Neuronal stem cell (in vitro differentiated cells): ENCODE measurements around the gene RPE65. TPM values are rescaled to one million over a fixed set of nuclear protein-coding genes. Genes with fewer than 3 reads are reported as not detected.

ENCODE experiments used
- DNase-seq: peaks from one replicate; pipeline ENCODE4 v3.0.0-alpha.2; 2013; ENCODE audit warnings: low spot score
- H2AFZ ChIP-seq: one replicate; pipeline ENCODE4 v1.6.1; 2013; ENCODE audit warnings: mild to moderate bottlenecking, low read length, inconsistent platforms
- H2AK5ac ChIP-seq: 2 replicates; pipeline ENCODE4 v1.6.1; 2013; ENCODE audit warnings: low read depth, mild to moderate bottlenecking, inconsistent platforms, low read length, moderate library complexity, mixed read lengths
- H2BK120ac ChIP-seq: 2 replicates; pipeline ENCODE4 v1.6.1; 2013; ENCODE audit warnings: low read depth, mild to moderate bottlenecking, inconsistent platforms, low read length, moderate library complexity, mixed read lengths
- H2BK12ac ChIP-seq: one replicate; pipeline ENCODE4 v1.6.1; 2013; ENCODE audit warnings: low read length, inconsistent platforms
- H2BK15ac ChIP-seq: 2 replicates; pipeline ENCODE4 v1.6.1; 2013; ENCODE audit warnings: mild to moderate bottlenecking, low read length, inconsistent platforms, mixed read lengths
- H2BK5ac ChIP-seq: one replicate; pipeline ENCODE4 v1.6.1; 2013; ENCODE audit warnings: inconsistent platforms, mild to moderate bottlenecking, low read length, moderate library complexity
- H3K14ac ChIP-seq: one replicate; pipeline ENCODE4 v1.6.1; 2013; ENCODE audit warnings: low read length, inconsistent platforms
- H3K18ac ChIP-seq: 2 replicates; pipeline ENCODE4 v1.6.1; 2013; ENCODE audit warnings: low read length, inconsistent platforms
- H3K23ac ChIP-seq: 2 replicates; pipeline ENCODE4 v1.6.1; 2013; ENCODE audit warnings: low read depth, mild to moderate bottlenecking, mixed read lengths, low read length, inconsistent platforms; ENCODE audit not compliant: poor library complexity
- H3K27ac ChIP-seq: replicated peaks from 3 replicates; pipeline ENCODE4 v1.5.1; 2013; ENCODE audit warnings: low read length, inconsistent platforms
- H3K27me3 ChIP-seq, 3 experiments: 2 replicates each; pipeline ENCODE4 v1.6.1; 2013; ENCODE audit warnings: low read length in 3 of 3, mild to moderate bottlenecking in 2 of 3, inconsistent platforms in 1 of 3, low read depth in 1 of 3, mixed read lengths in 1 of 3, moderate library complexity in 1 of 3; ENCODE audit not compliant: control insufficient read depth in 3 of 3, insufficient read depth in 3 of 3
- H3K36me3 ChIP-seq, 2 donors: replicated peaks in 1 of 2; 2 replicates each; pipeline ENCODE4 v1.6.1; 2013; ENCODE audit warnings: low read length in 2 of 2; ENCODE audit not compliant: control insufficient read depth in 2 of 2, insufficient read depth in 2 of 2
- H3K4ac ChIP-seq: 2 replicates; pipeline ENCODE4 v1.6.1; 2013; ENCODE audit warnings: inconsistent platforms, mild to moderate bottlenecking, low read length, moderate library complexity
- H3K4me1 ChIP-seq, 2 donors: 1 replicate in 1 of 2; 2 replicates in 1 of 2; pipeline ENCODE4 v1.6.1; 2013; ENCODE audit warnings: low read length in 2 of 2, low read depth in 1 of 2; ENCODE audit not compliant: control insufficient read depth in 2 of 2, insufficient read depth in 1 of 2
- H3K4me2 ChIP-seq: one replicate; pipeline ENCODE4 v1.6.1; 2013; ENCODE audit warnings: mild to moderate bottlenecking, low read length, inconsistent platforms; ENCODE audit not compliant: insufficient read depth, poor library complexity, severe bottlenecking
- H3K4me3 ChIP-seq, 2 donors: 2 replicates each; pipeline ENCODE4 v1.5.1; 2013; ENCODE audit warnings: low read length in 2 of 2, mild to moderate bottlenecking in 2 of 2, inconsistent platforms in 1 of 2, moderate library complexity in 1 of 2
- H3K79me1 ChIP-seq: one replicate; pipeline ENCODE4 v1.6.1; 2013; ENCODE audit warnings: low read depth, mild to moderate bottlenecking, inconsistent platforms, low read length, moderate library complexity
- H3K9ac ChIP-seq: one replicate; pipeline ENCODE4 v1.6.1; 2013; ENCODE audit warnings: mild to moderate bottlenecking, low read depth, low read length, inconsistent platforms; ENCODE audit not compliant: poor library complexity
- H3K9me3 ChIP-seq, 2 donors: replicated peaks in 1 of 2; 2 replicates each; pipeline versions ENCODE3 to v1.6.1; 2013; ENCODE audit warnings: low read length in 2 of 2, mild to moderate bottlenecking in 2 of 2, inconsistent platforms in 1 of 2, low read depth in 1 of 2, mixed read lengths in 1 of 2, moderate library complexity in 1 of 2; ENCODE audit not compliant: control insufficient read depth in 2 of 2, insufficient read depth in 1 of 2
- H4K8ac ChIP-seq: one replicate; pipeline ENCODE4 v1.6.1; 2013; ENCODE audit warnings: low read depth, mild to moderate bottlenecking, inconsistent platforms, low read length, moderate library complexity
- H4K91ac ChIP-seq: one replicate; pipeline ENCODE4 v1.6.1; 2013; ENCODE audit warnings: low read length, low read depth, mild to moderate bottlenecking, inconsistent platforms; ENCODE audit not compliant: poor library complexity
- WGBS, 2 donors: extraction: QIAGEN DNeasy Blood & Tissue Kit; methylation state at CpG; one replicate each; pipeline ENCODE4 v1.1.7; 2013; ENCODE audit warnings: missing lambda C conversion rate in 2 of 2, mixed read lengths in 1 of 2; ENCODE audit not compliant: insufficient read length in 2 of 2, insufficient replicate concordance in 1 of 2; ENCODE audit errors: extremely low coverage in 2 of 2; 5-methylcytosine and 5-hydroxymethylcytosine counted together
- small RNA-seq: library from polyadenylated mRNA; stranded (forward); fragments of <200 nt; extraction: miRNeasy Mini kit (QIAGEN cat#:217004); gene quantifications from one replicate; pipeline ENCODE3, GENCODE V24; 2013; ENCODE audit not compliant: insufficient read depth

The RPE65 gene

DNA sequence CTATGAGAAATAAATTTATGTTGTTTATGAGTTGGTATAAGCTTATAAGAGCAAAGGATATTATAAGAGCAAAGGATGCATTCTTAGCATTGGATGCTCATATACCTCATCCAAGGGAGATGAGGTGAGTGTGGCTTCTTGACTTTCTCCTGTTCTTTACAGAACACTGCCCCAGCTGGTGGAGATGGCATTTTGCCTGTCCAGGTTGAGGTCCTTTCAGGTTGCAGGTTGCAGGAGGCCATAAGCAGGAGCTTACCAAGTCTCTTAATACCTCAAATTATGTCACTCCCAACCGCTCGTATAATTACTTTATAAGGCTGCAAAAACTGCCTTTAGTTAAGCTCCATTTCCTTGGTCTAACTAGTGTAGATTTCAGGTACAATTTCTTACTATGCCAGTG is 66.7 kb downstream of the RPE65 start:
- no peak overlapping the region for H3K4me2 ChIP-seq
- H3K9ac ChIP-seq, result no peak overlapping the region
- H3K14ac ChIP-seq, result no peak overlapping the region
- H3K79me1 ChIP-seq, result no peaks in the 10 kb centered on the region
- no peaks in the 10 kb centered on the region for H3K36me3 ChIP-seq
- no peak overlapping the region for H2BK5ac ChIP-seq
- H4K8ac ChIP-seq, result no peak overlapping the region
- no peak overlapping the region for H3K4me3 ChIP-seq
- no peak overlapping the region for H4K91ac ChIP-seq
- H3K18ac ChIP-seq, result no peak overlapping the region
- peaks cover 0 to 4% of the 10 kb centered on the region in 2 donors for H3K4me1 ChIP-seq
- H3K27ac ChIP-seq, result no peak overlapping the region
- no peaks in the 10 kb centered on the region for H3K27me3 ChIP-seq
- no peak overlapping the region for H3K23ac ChIP-seq
- H2AK5ac ChIP-seq, result no peak overlapping the region
- no peak overlapping the region for H2BK120ac ChIP-seq
- DNase-seq, result no peak
- no peak overlapping the region for H2BK15ac ChIP-seq
- H3K4ac ChIP-seq, result no peak overlapping the region
- H2BK12ac ChIP-seq, result no peak overlapping the region
- no peak overlapping the region for H2AFZ ChIP-seq
- H3K9me3 ChIP-seq, result no peaks in the 10 kb centered on the region
- no CpG with 5 or more reads among the region's 2 CpGs for WGBS, 2 donors

DNA sequence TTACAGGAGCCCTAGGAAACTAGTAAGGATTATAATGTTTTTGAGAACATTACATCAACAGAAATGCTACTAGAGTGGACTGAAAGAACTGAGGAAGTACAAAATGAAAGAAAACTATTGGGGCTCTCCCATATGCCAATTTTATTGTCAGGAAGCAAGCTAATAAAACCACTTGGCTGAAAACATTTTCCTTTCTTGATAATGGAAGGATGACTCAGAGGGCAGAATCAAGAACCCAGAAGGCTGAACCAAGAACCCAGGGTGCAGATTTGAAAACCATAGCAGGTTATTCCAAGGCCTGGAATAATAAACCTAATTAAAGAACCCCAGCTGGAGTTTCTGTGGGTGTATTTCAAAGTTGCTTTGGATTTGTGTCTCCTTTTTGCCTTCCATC is 70.7 kb downstream of the RPE65 start:
- H3K4me2 ChIP-seq, result no peak overlapping the region
- no peak overlapping the region for H2BK15ac ChIP-seq
- H2BK12ac ChIP-seq, result no peak overlapping the region
- H3K18ac ChIP-seq, result no peak overlapping the region
- DNase-seq, result no peak
- H3K4me1 ChIP-seq, result peaks cover 0 to 9% of the 10 kb centered on the region in 2 donors
- H3K9ac ChIP-seq, result no peak overlapping the region
- no peaks in the 10 kb centered on the region for H3K36me3 ChIP-seq
- H3K23ac ChIP-seq, result no peak overlapping the region
- no peaks in the 10 kb centered on the region for H3K9me3 ChIP-seq
- no peak overlapping the region for H2BK120ac ChIP-seq
- no peaks in the 10 kb centered on the region for H3K27me3 ChIP-seq
- H3K27ac ChIP-seq, result no peak overlapping the region
- no peak overlapping the region for H4K8ac ChIP-seq
- H2AK5ac ChIP-seq, result no peak overlapping the region
- H4K91ac ChIP-seq, result no peak overlapping the region
- H3K14ac ChIP-seq, result no peak overlapping the region
- no peak overlapping the region for H3K4me3 ChIP-seq
- H3K4ac ChIP-seq, result no peak overlapping the region
- H2BK5ac ChIP-seq, result no peak overlapping the region
- no peaks in the 10 kb centered on the region for H3K79me1 ChIP-seq
- no peak overlapping the region for H2AFZ ChIP-seq

Small RNAs within 50 kb of the gene (small RNA-seq; reads per million reads assigned to genes)
- gene AL139413.1, result not detected
